HCT116 (cell line): ENCODE data around the gene PRR9. TPM values are rescaled to one million over a fixed set of nuclear protein-coding genes. Genes with fewer than 3 reads are reported as not detected.

Experiments
- ATAC-seq: fragments of 200-7000 bp; cut with Tn5 transposase; 2 replicates; pipeline ENCODE4 v1.9.1; 2020; ENCODE audit warnings: mild to moderate bottlenecking, moderate library complexity
- BruUV-seq: library from RNA; stranded (reverse); fragments of 400-500 nt; replicated peaks from 2 replicates; lab custom pipeline; 2021; lab: Mats Ljungman, UMichigan
- CTCF ChIA-PET: fragments of 300-600 bp; sonication (Branson Sonifier 250); formaldehyde crosslinking; loops from one replicate; lab custom pipeline; 2021; ENCODE audit warnings: antibody characterized with exemption; lab: Charles Lee
- POLR2A ChIA-PET: fragments of 300-600, 350-600 bp; sonication (Branson Sonifier 250); formaldehyde crosslinking; loops from one replicate; lab custom pipeline; 2021; ENCODE audit warnings: antibody characterized with exemption; lab: Charles Lee
- RAD21 ChIA-PET, 2 experiments: fragments of 300-600 bp; sonication (Branson Sonifier 250); formaldehyde crosslinking; loops; one replicate each; lab custom pipeline; 2023; ENCODE audit warnings: low total read pairs in 2 of 2; ENCODE audit not compliant: uncharacterized antibody in 2 of 2, unreplicated experiment in 2 of 2, low non-redundant PET in 1 of 2; lab: Charles Lee
- DNase-seq: peaks from one replicate; pipeline ENCODE4 v3.0.0-alpha.2; 2010; ENCODE audit warnings: low read depth, low spot score
- H2AFZ ChIP-seq: fragments of 200-600 bp; shearing (Covaris generic), sonication (generic); 2 replicates; pipeline ENCODE4 v1.6.1; 2017; ENCODE audit warnings: low read depth, mixed run types, mixed read lengths, antibody characterized with exemption, low read length; ENCODE audit not compliant: poor library complexity, severe bottlenecking
- H3K27ac ChIP-seq: 2 replicates; pipeline ENCODE4 v1.5.1; 2012; ENCODE audit warnings: low read depth, low read length
- H3K27me3 ChIP-seq: fragments of 200-600 bp; sonication (generic); 2 replicates; pipeline ENCODE4 v1.6.1; 2016; ENCODE audit warnings: mixed run types, low read length, mixed read lengths; ENCODE audit not compliant: insufficient read depth
- H3K36me3 ChIP-seq, 2 experiments: fragments of 200-500 bp in 1 of 2; fragments of 200-600 bp in 1 of 2; sonication (Bioruptor generic) in 1 of 2; sonication (generic) in 1 of 2; 2 replicates each; pipeline versions ENCODE4 v1.5.1 to v1.6.1; 2014 to 2016; ENCODE audit warnings: low read length in 2 of 2, inconsistent platforms in 1 of 2, mixed read lengths in 1 of 2, mixed run types in 1 of 2; ENCODE audit not compliant: insufficient read depth in 2 of 2, control insufficient read depth in 1 of 2
- H3K4me1 ChIP-seq, 2 experiments: fragments of 200-600 bp in 1 of 2; sonication (generic) in 1 of 2; 2 replicates each; pipeline versions ENCODE4 v1.5.1 to v1.6.1; 2012 to 2017; ENCODE audit warnings: low read length in 2 of 2, inconsistent platforms in 1 of 2, mild to moderate bottlenecking in 1 of 2, mixed read lengths in 1 of 2, mixed run types in 1 of 2, moderate library complexity in 1 of 2; ENCODE audit not compliant: insufficient read depth in 2 of 2, control insufficient read depth in 1 of 2
- H3K4me2 ChIP-seq: fragments of 200-600 bp; sonication (generic); 2 replicates; pipeline ENCODE4 v1.6.1; 2017; ENCODE audit warnings: mixed run types, low read length, mixed read lengths
- H3K4me3 ChIP-seq, 2 experiments: fragments of 200-600 bp in 1 of 2; sonication (generic) in 1 of 2; replicated peaks in 1 of 2; 2 replicates each; pipeline ENCODE4 v1.5.1; 2011 to 2016; ENCODE audit warnings: low read length in 2 of 2, control low read depth in 1 of 2, low read depth in 1 of 2, mild to moderate bottlenecking in 1 of 2, mixed read lengths in 1 of 2, mixed run types in 1 of 2
- H3K79me2 ChIP-seq: fragments of 200-600 bp; sonication (generic); 2 replicates; pipeline ENCODE4 v1.6.1; 2017; ENCODE audit warnings: mild to moderate bottlenecking, mixed run types, low read length, moderate library complexity, mixed read lengths; ENCODE audit not compliant: insufficient read depth
- H3K9ac ChIP-seq: fragments of 200-600 bp; sonication (generic); 2 replicates; pipeline ENCODE4 v1.6.1; 2016; ENCODE audit warnings: low read length, mixed read lengths
- H3K9me2 ChIP-seq: fragments of 200-600 bp; sonication (generic), shearing (Covaris generic); 2 replicates; pipeline ENCODE4 v1.6.1; 2017; ENCODE audit warnings: mixed run types, mild to moderate bottlenecking, moderate library complexity; ENCODE audit not compliant: insufficient read depth
- H3K9me3 ChIP-seq, 2 experiments: fragments of 200-500 bp in 1 of 2; fragments of 200-600 bp in 1 of 2; sonication (Bioruptor generic) in 1 of 2; sonication (generic) in 1 of 2; 2 replicates each; pipeline ENCODE4 v1.6.1; 2014 to 2017; ENCODE audit warnings: low read length in 2 of 2, mixed read lengths in 2 of 2, inconsistent platforms in 1 of 2, low read depth in 1 of 2, mild to moderate bottlenecking in 1 of 2, mixed run types in 1 of 2, moderate library complexity in 1 of 2; ENCODE audit not compliant: control insufficient read depth in 1 of 2, insufficient read depth in 1 of 2
- H4K20me1 ChIP-seq: fragments of 200-600 bp; sonication (generic), shearing (Covaris generic); 2 replicates; pipeline ENCODE4 v1.6.1; 2017; ENCODE audit warnings: mixed run types, mild to moderate bottlenecking, moderate library complexity; ENCODE audit not compliant: insufficient read depth
- CBX3 ChIP-seq: IDR thresholded peaks from 2 replicates; pipeline ENCODE4 v1.6.1; 2012; ENCODE audit warnings: low read depth
- CTCF ChIP-seq, 3 experiments: fragments of 200-600 bp in 1 of 3; sonication (generic) in 1 of 3; IDR thresholded peaks in 2 of 3; conservative IDR thresholded peaks in 1 of 3; 2 replicates each; pipeline ENCODE4 v1.5.1; 2012 to 2017; ENCODE audit warnings: low read depth in 2 of 3, low read length in 2 of 3, antibody characterized with exemption in 1 of 3, borderline replicate concordance in 1 of 3, control low read depth in 1 of 3, mild to moderate bottlenecking in 1 of 3, mixed read lengths in 1 of 3, mixed run types in 1 of 3, moderate library complexity in 1 of 3; ENCODE audit not compliant: insufficient read depth in 1 of 3
- ELF1 ChIP-seq: IDR thresholded peaks from 2 replicates; pipeline ENCODE4 v1.6.1; 2012; ENCODE audit warnings: low read depth, borderline replicate concordance
- EZH2 ChIP-seq: fragments of 200-600 bp; sonication (generic); IDR thresholded peaks from 2 replicates; pipeline ENCODE4 v1.6.1; 2017; ENCODE audit warnings: antibody characterized with exemption, mixed run types
- EZH2phosphoT487 ChIP-seq: fragments of 200-600 bp; IDR thresholded peaks from 2 replicates; pipeline ENCODE4 v1.6.1; 2018; ENCODE audit warnings: antibody characterized with exemption, borderline replicate concordance
- JUND ChIP-seq: IDR thresholded peaks from 2 replicates; pipeline ENCODE4 v1.6.1; 2012
- POLR2AphosphoS5 ChIP-seq: IDR thresholded peaks from 2 replicates; pipeline ENCODE4 v1.6.1; 2011; ENCODE audit warnings: mild to moderate bottlenecking, low read depth, low read length, moderate library complexity
- RAD21 ChIP-seq: IDR thresholded peaks from 2 replicates; pipeline ENCODE4 v1.6.1; 2012; ENCODE audit warnings: low read depth, mild to moderate bottlenecking
- SRF ChIP-seq: IDR thresholded peaks from 2 replicates; pipeline ENCODE4 v1.6.1; 2012; ENCODE audit warnings: low read depth
- TCF7L2 ChIP-seq: IDR thresholded peaks from 2 replicates; pipeline ENCODE4 v1.7.0; 2011; ENCODE audit warnings: borderline replicate concordance, inconsistent platforms; ENCODE audit not compliant: insufficient read depth, insufficient read length; ENCODE audit errors: extremely low read depth
- ZFX ChIP-seq: fragments of 450-650 bp; IDR thresholded peaks from 2 replicates; pipeline ENCODE4 v1.6.1; 2017
- intact Hi-C: fragments of 100-400 bp; cut with micrococcal nuclease; formaldehyde crosslinking; loops from 2 replicates; pipeline ENCODE4 v1.10.0; 2022
- total RNA-seq: library from RNA; stranded (reverse); gene quantifications from one replicate; pipeline ENCODE4 v1.2.1, GENCODE V29; 2021; ENCODE audit not compliant: unreplicated experiment
- TF ChIP-seq, protein P1 (sequence below): IDR thresholded peaks from 2 replicates; pipeline ENCODE4 v1.6.1; 2011; ENCODE audit warnings: mild to moderate bottlenecking, low read length, moderate library complexity; ENCODE audit not compliant: insufficient replicate concordance; ENCODE audit errors: extremely low read depth
- TF ChIP-seq, protein P2 (sequence below): IDR thresholded peaks from 2 replicates; pipeline ENCODE4 v1.6.1; 2012

The PRR9 gene
- total RNA-seq, 1 experiment from 2014 or later = not detected

DNA sequence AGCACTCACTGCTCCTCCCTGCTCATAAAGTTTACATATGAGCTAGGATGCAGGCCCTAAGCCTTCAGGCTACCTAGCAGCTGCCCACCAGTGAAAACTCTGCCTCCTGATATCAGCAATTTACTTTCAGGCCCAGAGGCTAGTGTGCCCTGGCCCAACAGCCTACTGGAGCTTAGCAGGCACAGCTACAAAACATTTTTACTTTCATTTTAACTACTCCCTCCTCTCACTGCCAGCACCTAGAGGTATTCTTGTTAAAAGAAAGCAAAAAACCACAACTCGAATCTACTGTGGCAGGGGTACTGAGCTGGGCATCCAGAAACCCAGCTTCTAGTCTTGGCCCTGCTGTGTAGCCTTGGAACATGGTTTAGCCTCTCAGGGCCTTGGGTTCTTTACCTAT is 36.3 kb downstream of the PRR9 start:
- H3K4me3 ChIP-seq = no peak overlapping the region
- H4K20me1 ChIP-seq = no peaks in the 10 kb centered on the region
- H3K4me2 ChIP-seq = no peak overlapping the region
- no peak overlapping the region for H2AFZ ChIP-seq
- TF ChIP-seq JUND (no peak), CBX3 (no peak), SRF (no peak), CTCF (IDR thresholded peaks at IDR 0.05 in 2 of 3, conservative IDR thresholded peaks at IDR 0.05 in 1 of 3; ENCODE audit: borderline replicate concordance in 1 of 3, insufficient read depth in 1 of 3, low read depth in 2 of 3, low read length in 2 of 3) (no peak)
- DNase-seq (no peak), ATAC-seq (no peak)
- no peak overlapping the region for H3K9ac ChIP-seq
- no TSS peak for BruUV-seq
- H3K4me1 ChIP-seq = no peaks in the 10 kb centered on the region
- H3K9me3 ChIP-seq = no peaks in the 10 kb centered on the region
- RAD21 ChIA-PET = no interaction called here
- H3K27me3 ChIP-seq = peaks cover 35% of the 10 kb centered on the region
- H3K9me2 ChIP-seq = no peaks in the 10 kb centered on the region
- CTCF ChIA-PET = interaction anchor here (1.0 kb wide), 1 partner anchor 384 kb away, joined by 3 read pairs; no protein-coding TSS in a partner anchor
- POLR2A ChIA-PET = no interaction called here
- H3K27ac ChIP-seq = no peak overlapping the region
- no peaks in the 10 kb centered on the region for H3K36me3 ChIP-seq
- no peaks in the 10 kb centered on the region for H3K79me2 ChIP-seq
- intact Hi-C loops = no loop called here

GRCh38 chr1:153259387-153259786 is 42.0 kb downstream of the PRR9 start, which contains the start of gene LORICRIN:
LORICRIN (plus strand) TSS chr1:153259687; CDS start chr1:153260950, 1,263 bp downstream.
- intact Hi-C loops = no loop called here
- no peaks in the 10 kb centered on the region for H3K9me3 ChIP-seq
- no peaks in the 10 kb centered on the region for H3K9me2 ChIP-seq
- POLR2A ChIA-PET = no interaction called here
- no peak within 1 kb of the TSS for H3K9ac ChIP-seq
- no peak within 1 kb of the TSS for H3K4me2 ChIP-seq
- CTCF ChIA-PET = no interaction called here
- H4K20me1 ChIP-seq = no peaks in the 10 kb centered on the region
- peaks cover 28% of the 10 kb centered on the region for H3K27me3 ChIP-seq
- no peak within 1 kb of the TSS for H2AFZ ChIP-seq
- H3K4me3 ChIP-seq = no peak within 1 kb of the TSS
- BruUV-seq = no TSS peak
- no peaks in the 10 kb centered on the region for H3K79me2 ChIP-seq
- H3K27ac ChIP-seq = no peak within 1 kb of the TSS
- RAD21 ChIA-PET = no interaction called here
- ATAC-seq (no peak), DNase-seq (no peak)
- H3K4me1 ChIP-seq = no peaks in the 10 kb centered on the region
- no peaks in the 10 kb centered on the region for H3K36me3 ChIP-seq
- TF ChIP-seq JUND = no peak
- TF ChIP-seq EZH2 = no peak
- TF ChIP-seq ELF1 = no peak
- no peak for TF ChIP-seq POLR2AphosphoS5
- no peak for TF ChIP-seq ZFX
- TF ChIP-seq EZH2phosphoT487 = no peak
- no peak for TF ChIP-seq RAD21
- TF ChIP-seq CTCF (IDR thresholded peaks at IDR 0.05 in 2 of 3, conservative IDR thresholded peaks at IDR 0.05 in 1 of 3; ENCODE audit: borderline replicate concordance in 1 of 3, insufficient read depth in 1 of 3, low read depth in 2 of 3, low read length in 2 of 3) = no peak
- TF ChIP-seq, protein P1, sequence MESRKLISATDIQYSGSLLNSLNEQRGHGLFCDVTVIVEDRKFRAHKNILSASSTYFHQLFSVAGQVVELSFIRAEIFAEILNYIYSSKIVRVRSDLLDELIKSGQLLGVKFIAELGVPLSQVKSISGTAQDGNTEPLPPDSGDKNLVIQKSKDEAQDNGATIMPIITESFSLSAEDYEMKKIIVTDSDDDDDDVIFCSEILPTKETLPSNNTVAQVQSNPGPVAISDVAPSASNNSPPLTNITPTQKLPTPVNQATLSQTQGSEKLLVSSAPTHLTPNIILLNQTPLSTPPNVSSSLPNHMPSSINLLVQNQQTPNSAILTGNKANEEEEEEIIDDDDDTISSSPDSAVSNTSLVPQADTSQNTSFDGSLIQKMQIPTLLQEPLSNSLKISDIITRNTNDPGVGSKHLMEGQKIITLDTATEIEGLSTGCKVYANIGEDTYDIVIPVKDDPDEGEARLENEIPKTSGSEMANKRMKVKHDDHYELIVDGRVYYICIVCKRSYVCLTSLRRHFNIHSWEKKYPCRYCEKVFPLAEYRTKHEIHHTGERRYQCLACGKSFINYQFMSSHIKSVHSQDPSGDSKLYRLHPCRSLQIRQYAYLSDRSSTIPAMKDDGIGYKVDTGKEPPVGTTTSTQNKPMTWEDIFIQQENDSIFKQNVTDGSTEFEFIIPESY = no peak
- TF ChIP-seq, protein P2, sequence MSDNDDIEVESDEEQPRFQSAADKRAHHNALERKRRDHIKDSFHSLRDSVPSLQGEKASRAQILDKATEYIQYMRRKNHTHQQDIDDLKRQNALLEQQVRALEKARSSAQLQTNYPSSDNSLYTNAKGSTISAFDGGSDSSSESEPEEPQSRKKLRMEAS = no peak
- TF ChIP-seq TCF7L2 = no peak
